ENCODE results near the gene PPARD. TPM values are rescaled to one million over a fixed set of nuclear protein-coding genes. Genes with fewer than 3 reads are reported as not detected.
"Not testable (repeated sequence)": the region's sequence is repeated elsewhere in the genome, so short reads cannot be mapped to it uniquely, and the experiment has no call there.

Gene PPARD
- total RNA-seq, 4 donors from 2014 or later, result 10.0 to 15.3 (median 13.0) TPM

- DNase-seq (ENCODE audit: low spot score in 2 of 2), result no peak
- Histone ChIP-seq H3K27ac (no peak overlapping the region), H3K36me3 (no peaks in the 10 kb centered on the region), H3K4me1 (peaks cover 0 to 17% (median 3%) of the 10 kb centered on the region in 4 donors), H3K27me3 (no peaks in the 10 kb centered on the region), H3K4me3 (no peak overlapping the region), H3K9me3 (no peaks in the 10 kb centered on the region)
- TF ChIP-seq EP300 (IDR thresholded peaks at IDR 0.05) (no peak), POLR2A (IDR thresholded peaks at IDR 0.05) (no peak), CTCF (IDR thresholded peaks at IDR 0.05) (no peak)
- WGBS, 2 donors, result 94 to 97% methylated on average over 2 of the region's 2 CpGs
Measured at GRCh38 chr6:35320031-35320410, 22.3 kb upstream of the PPARD start.

- no peaks in the 10 kb centered on the region for H3K27me3 ChIP-seq
- peaks cover 0 to 17% (median 3%) of the 10 kb centered on the region in 4 donors for H3K4me1 ChIP-seq
- H3K36me3 ChIP-seq, result no peaks in the 10 kb centered on the region
- 91 to 92% methylated on average over 8 of the region's 8 CpGs for WGBS, 2 donors
- TF ChIP-seq CTCF (IDR thresholded peaks at IDR 0.05), result no peak
- no peak for TF ChIP-seq POLR2A (IDR thresholded peaks at IDR 0.05)
- H3K27ac ChIP-seq, result no peak overlapping the region
- H3K9me3 ChIP-seq, result no peaks in the 10 kb centered on the region
- DNase-seq (ENCODE audit: low spot score in 2 of 2), result no peak
- no peak overlapping the region for H3K4me3 ChIP-seq
Measured at GRCh38 chr6:35321091-35321490, 21.3 kb upstream of the PPARD start.

GRCh38 chr6:35327349-35328027, 14.9 kb upstream of the PPARD start:
- no peak overlapping the region for H3K4me3 ChIP-seq
- H3K27me3 ChIP-seq, result no peaks in the 10 kb centered on the region
- no peaks in the 10 kb centered on the region for H3K4me1 ChIP-seq
- DNase-seq (ENCODE audit: low spot score in 2 of 2), result peak in 1 of 2 donors; percentile 31
- no peak overlapping the region for H3K27ac ChIP-seq
- TF ChIP-seq POLR2A (IDR thresholded peaks at IDR 0.05), result no peak
- TF ChIP-seq CTCF (IDR thresholded peaks at IDR 0.05), result peak; percentile 32 to 52 (median 36)
- no peak for TF ChIP-seq EP300 (IDR thresholded peaks at IDR 0.05)
- H3K36me3 ChIP-seq, result no peaks in the 10 kb centered on the region
- H3K9me3 ChIP-seq, result no peaks in the 10 kb centered on the region
- 28 to 39% methylated on average over 7 of the region's 7 CpGs for WGBS, 2 donors

GRCh38 chr6:35328108-35328723, 14.1 kb upstream of the PPARD start:
- no peak for TF ChIP-seq CTCF (IDR thresholded peaks at IDR 0.05)
- TF ChIP-seq EP300 (IDR thresholded peaks at IDR 0.05), result no peak
- no peak for TF ChIP-seq POLR2A (IDR thresholded peaks at IDR 0.05)
- no peak overlapping the region for H3K27ac ChIP-seq
- no peaks in the 10 kb centered on the region for H3K9me3 ChIP-seq
- no peaks in the 10 kb centered on the region for H3K4me1 ChIP-seq
- no peak for DNase-seq (ENCODE audit: low spot score in 2 of 2)
- 96 to 100% methylated on average over 1 of the region's 1 CpG for WGBS, 2 donors
- no peak overlapping the region for H3K4me3 ChIP-seq
- H3K27me3 ChIP-seq, result no peaks in the 10 kb centered on the region
- H3K36me3 ChIP-seq, result no peaks in the 10 kb centered on the region

GRCh38 chr6:35328965-35329364, 13.4 kb upstream of the PPARD start:
- H3K27me3 ChIP-seq; H3K4me1 ChIP-seq; H3K27ac ChIP-seq; H3K9me3 ChIP-seq; DNase-seq (ENCODE audit: low spot score in 2 of 2); H3K36me3 ChIP-seq; H3K4me3 ChIP-seq: not testable (repeated sequence)
- WGBS, 2 donors, result 89 to 90% methylated on average over 8 of the region's 8 CpGs
